NCI-H1105 treated with DMSO at 0.1 percent for 48 hours (cell line): ENCODE measurements around the gene DBNDD1.
A peak's percentile ranks its signal among the peaks of the same experiment; 100 is the strongest.
"Not testable (repeated sequence)": the region's sequence is repeated elsewhere in the genome, so short reads cannot be mapped to it uniquely, and the experiment has no call there.

Experiments
- DNase-seq: peaks from one replicate; lab custom pipeline; 2025; lab: John Stamatoyannopoulos, UW

The DBNDD1 gene

GRCh38 chr16:90011508-90011819 lies 7.8 kb downstream of the DBNDD1 start:
- no peak for DNase-seq

GRCh38 chr16:90010676-90011507 lies 8.4 kb downstream of the DBNDD1 start:
- DNase-seq: no peak

- DNase-seq: no peak
Measured at GRCh38 chr16:90009172-90009899, 9.9 kb downstream of the DBNDD1 start.

GRCh38 chr16:90008708-90009145 lies 10.5 kb downstream of the DBNDD1 start:
- DNase-seq: no peak

GRCh38 chr16:90007635-90008234 lies 11.5 kb downstream of the DBNDD1 start:
- not testable (repeated sequence) for DNase-seq

GRCh38 chr16:90007015-90007414 lies 12.2 kb downstream of the DBNDD1 start:
- DNase-seq: no peak

GRCh38 chr16:90005956-90006663 lies 13.1 kb downstream of the DBNDD1 start:
- DNase-seq: no peak

- no peak for DNase-seq
Measured at GRCh38 chr16:90004577-90004976, 14.7 kb downstream of the DBNDD1 start.

GRCh38 chr16:90002759-90003158 lies 16.5 kb downstream of the DBNDD1 start:
- no peak for DNase-seq

GRCh38 chr16:90001761-90002503 lies 17.3 kb downstream of the DBNDD1 start:
- DNase-seq: no peak

- DNase-seq: no peak
Measured at GRCh38 chr16:90000733-90001427, 18.4 kb downstream of the DBNDD1 start.

GRCh38 chr16:89999831-90000574 lies 19.3 kb downstream of the DBNDD1 start:
- DNase-seq: no peak

GRCh38 chr16:89996178-89996489 lies 23.1 kb downstream of the DBNDD1 start:
- no peak for DNase-seq

GRCh38 chr16:89995475-89996177 lies 23.6 kb downstream of the DBNDD1 start:
- peak; percentile 14 for DNase-seq

GRCh38 chr16:89994721-89995474 lies 24.4 kb downstream of the DBNDD1 start:
- peak; percentile 21 for DNase-seq

- no peak for DNase-seq
Measured at GRCh38 chr16:89994389-89994720, 24.9 kb downstream of the DBNDD1 start.

GRCh38 chr16:89993971-89994370 lies 25.3 kb downstream of the DBNDD1 start:
- DNase-seq: no peak

GRCh38 chr16:89993377-89993776 lies 25.9 kb downstream of the DBNDD1 start:
- no peak for DNase-seq

GRCh38 chr16:89990799-89991198 lies 28.5 kb downstream of the DBNDD1 start:
- DNase-seq: no peak
